Fibroblast of mammary gland (primary cell): Measurements from ENCODE around the gene PSMB3.
A peak's percentile ranks its signal among the peaks of the same experiment; 100 is the strongest.
"Not testable (repeated sequence)": the region's sequence is repeated elsewhere in the genome, so short reads cannot be mapped to it uniquely, and the experiment has no call there.

ENCODE experiments used
- DNase-seq: peaks from one replicate; pipeline ENCODE4 v3.0.0-alpha.2; 2010; ENCODE audit warnings: low read depth
- H3K4me3 ChIP-seq: 2 replicates; pipeline ENCODE4 v1.5.1; 2011; ENCODE audit warnings: low read depth, mild to moderate bottlenecking, low read length, moderate library complexity; ENCODE audit not compliant: control insufficient read depth
- CTCF ChIP-seq: conservative IDR thresholded peaks from 2 replicates; pipeline ENCODE4 v1.5.1; 2011; ENCODE audit warnings: low read depth, low read length, inconsistent platforms; ENCODE audit not compliant: control insufficient read depth, insufficient read depth

PSMB3 gene

GRCh38 chr17:38789185-38789584 lies 36.6 kb downstream of the PSMB3 start:
- TF ChIP-seq CTCF = no peak
- no peak overlapping the region for H3K4me3 ChIP-seq
- peak; percentile 79 for DNase-seq

GRCh38 chr17:38790148-38790707 lies 37.7 kb downstream of the PSMB3 start:
- H3K4me3 ChIP-seq, DNase-seq: not testable (repeated sequence)

GRCh38 chr17:38791162-38791561 lies 38.6 kb downstream of the PSMB3 start:
- no peak for TF ChIP-seq CTCF
- DNase-seq = no peak
- no peak overlapping the region for H3K4me3 ChIP-seq

GRCh38 chr17:38794221-38794620 lies 41.7 kb downstream of the PSMB3 start:
- H3K4me3 ChIP-seq = no peak overlapping the region
- no peak for DNase-seq
- TF ChIP-seq CTCF = no peak

GRCh38 chr17:38796451-38797157 lies 44.1 kb downstream of the PSMB3 start:
- H3K4me3 ChIP-seq = no peak overlapping the region
- no peak for TF ChIP-seq CTCF
- no peak for DNase-seq

GRCh38 chr17:38797158-38797490 lies 44.6 kb downstream of the PSMB3 start:
- peak; percentile 80 for DNase-seq
- TF ChIP-seq CTCF = no peak
- peak overlapping the region; percentile 77 for H3K4me3 ChIP-seq

- no peak for DNase-seq
- TF ChIP-seq CTCF = no peak
- H3K4me3 ChIP-seq = peak overlapping the region; percentile 77
These were observed 45.3 kb downstream of the PSMB3 start for GRCh38 chr17:38797828-38798227.
